Melanocyte of skin (primary cell): ENCODE results near the gene MTRR. TPM values are rescaled to one million over a fixed set of nuclear protein-coding genes. Genes with fewer than 3 reads are reported as not detected.

Experiments
- total RNA-seq, 2 donors: library from RNA; depleted of rRNA; stranded (reverse); fragments of >200 nt; gene quantifications; 2 replicates each; pipeline ENCODE4 v1.2.3, GENCODE V29; 2012

Gene MTRR
- total RNA-seq, result 10 to 100 TPM; 67.1 to 91.6 TPM

DNA sequence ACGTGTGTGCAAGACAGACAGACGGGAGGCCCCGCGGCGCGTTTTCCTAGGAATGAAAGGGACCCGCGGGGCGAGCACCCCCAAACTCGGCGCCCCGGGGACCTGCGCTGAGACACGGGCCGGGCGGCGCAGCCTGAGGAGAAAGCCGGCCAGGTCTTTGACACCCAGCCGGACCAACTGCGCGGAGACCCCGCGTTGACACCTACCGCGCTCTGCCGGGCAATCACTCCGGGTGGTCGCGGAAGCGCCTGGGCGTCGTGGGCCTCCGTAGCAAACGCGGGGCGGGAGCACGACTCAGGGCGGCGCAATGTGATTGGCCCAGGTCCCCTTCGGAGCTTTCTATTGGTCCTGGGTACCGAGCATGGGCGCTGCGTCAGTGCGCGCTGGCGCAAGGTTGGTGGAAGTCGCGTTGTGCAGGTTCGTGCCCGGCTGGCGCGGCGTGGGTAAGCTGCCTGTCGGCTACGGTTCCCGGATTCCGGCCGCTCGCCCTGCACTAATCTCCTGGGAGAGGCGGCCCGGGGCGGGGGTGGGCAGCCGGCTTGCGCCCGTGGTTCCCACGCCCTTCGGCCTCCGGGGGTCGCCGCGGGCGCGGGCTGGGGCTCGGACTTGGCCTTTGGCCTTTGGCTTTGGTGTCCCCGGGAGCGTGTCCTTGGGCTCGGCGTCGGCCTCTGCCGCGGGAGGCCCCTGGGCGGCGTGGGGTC lies at the start of gene MTRR, which contains the start of gene FASTKD3:
Gene MTRR, plus strand, starts transcription at position 376 of the 701 bp plus-strand sequence. CDS start 1,647 bp downstream, outside the sequence.
Gene FASTKD3, minus strand, starts transcription at position 259 of the 701 bp plus-strand sequence. CDS start 948 bp downstream, outside the sequence.

DNA sequence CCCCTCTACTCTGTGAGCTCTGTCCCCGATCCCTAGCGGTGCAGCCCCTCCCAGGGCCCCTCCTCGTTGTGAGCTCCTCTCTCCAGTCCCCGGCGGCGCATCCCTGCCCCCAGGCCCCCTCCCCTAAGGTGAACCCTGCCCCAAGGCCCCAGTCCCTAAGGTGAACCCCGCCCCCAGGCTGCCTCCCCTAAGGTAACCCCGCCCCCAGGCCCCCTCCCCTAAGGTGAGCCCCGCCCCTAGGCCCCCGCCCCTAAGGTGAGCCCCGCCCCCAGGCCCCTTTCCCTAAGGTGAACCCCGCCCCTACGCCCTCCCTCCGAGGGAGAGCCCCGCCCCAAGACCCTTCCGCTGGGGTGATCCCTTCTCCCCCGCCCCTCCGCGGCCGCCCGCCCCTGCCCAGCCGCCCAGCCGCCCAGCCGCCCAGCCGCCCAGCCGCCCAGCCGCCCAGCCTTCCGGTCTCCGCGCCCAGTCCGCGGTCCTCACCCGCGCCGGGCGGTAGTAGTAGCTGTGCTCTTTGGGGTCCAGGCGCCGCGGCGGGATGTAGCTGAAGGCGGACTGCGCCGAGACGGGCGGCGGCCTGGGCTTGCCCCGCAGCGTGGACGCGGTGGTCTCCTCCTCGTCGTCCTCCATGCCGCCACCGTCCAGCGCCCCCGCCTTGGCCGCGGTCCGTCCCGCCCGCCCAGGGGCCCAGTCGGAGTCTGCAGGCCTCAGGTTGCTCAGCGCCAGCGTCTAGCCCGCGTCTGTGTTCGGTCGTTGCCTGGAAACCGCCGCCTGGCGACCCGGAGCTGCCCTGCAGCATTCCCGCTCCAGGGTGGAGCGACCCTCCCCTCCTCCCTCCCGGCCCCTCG lies 18.3 kb upstream of the MTRR start, which contains the start of gene CFAP90:
Gene CFAP90, minus strand, starts transcription at position 739 of the 845 bp plus-strand sequence. Its CDS starts 112 bp downstream, at position 627.

Other genes starting within 250 kb of the MTRR start
- not detected for gene CFAP90, start 18.0 kb upstream of the MTRR start, total RNA-seq
- gene FASTKD3, start 117 bp upstream of the MTRR start, total RNA-seq, result 10 to 100 TPM; 23.4 to 33.3 TPM